Body of pancreas (tissue), 4 donors: ENCODE results near the gene EP300. TPM values are rescaled to one million over a fixed set of nuclear protein-coding genes. Genes with fewer than 3 reads are reported as not detected.

Experiments
- ATAC-seq: fragments of 150-250 bp; one replicate; pipeline ENCODE4 v1.9.1; 2016
- DNase-seq, 4 donors: peaks; one replicate each; pipeline ENCODE4 v3.0.0-alpha.2; 2019
- H3K27ac ChIP-seq, 4 donors: fragments of 200-600 bp; sonication (generic); 1 replicate in 3 of 4; 2 replicates in 1 of 4; pipeline versions ENCODE4 v1.5.1 to v1.6.1; 2016 to 2019; ENCODE audit warnings: mild to moderate bottlenecking in 1 of 4, mixed read lengths in 1 of 4, moderate library complexity in 1 of 4
- H3K27me3 ChIP-seq, 2 donors: fragments of 200-600 bp; sonication (generic); one replicate each; pipeline ENCODE4 v1.6.0; 2016; ENCODE audit warnings: mild to moderate bottlenecking in 1 of 2
- H3K36me3 ChIP-seq, 2 donors: fragments of 200-600 bp; sonication (generic); replicated peaks in 1 of 2; 2 replicates each; pipeline ENCODE4 v1.5.1; 2016; ENCODE audit warnings: low read depth in 2 of 2; ENCODE audit not compliant: insufficient read depth in 1 of 2
- H3K4me1 ChIP-seq: fragments of 200-600 bp; sonication (generic); one replicate; pipeline ENCODE4 v1.6.0; 2016
- H3K4me3 ChIP-seq, 2 donors: fragments of 200-600 bp; sonication (generic); 1 replicate in 1 of 2; 2 replicates in 1 of 2; pipeline ENCODE4 v1.5.1; 2016 to 2019
- H3K9me3 ChIP-seq, 3 donors: fragments of 200-600 bp; sonication (generic); 1 replicate in 2 of 3; 2 replicates in 1 of 3; pipeline ENCODE4 v1.5.1; 2016
- POLR2A ChIP-seq, 3 donors: fragments of 450-650 bp; IDR thresholded peaks; one replicate each; pipeline ENCODE4 v1.6.1; 2016; ENCODE audit warnings: antibody characterized with exemption in 3 of 3, mild to moderate bottlenecking in 2 of 3
- WGBS, 2 donors: methylation state at CpG; one replicate each; pipeline ENCODE4 v1.1.5; 2017; 5-methylcytosine and 5-hydroxymethylcytosine counted together
- intact Hi-C: fragments of 100-400 bp; cut with DNase I; formaldehyde crosslinking; loops from one replicate; pipeline ENCODE4 v1.15.1; 2023
- total RNA-seq, 2 donors: library from RNA; depleted of rRNA; stranded (reverse); fragments of >200 nt; gene quantifications; one replicate each; pipeline ENCODE4 v1.1.0, GENCODE V29; 2016
- TF ChIP-seq, protein P1 (sequence below), 7 experiments: fragments of 450-650 bp in 4 of 7; fragments of 200-600 bp in 3 of 7; sonication (generic) in 3 of 7; IDR thresholded peaks; one replicate each; pipeline ENCODE4 v1.5.1; 2016 to 2019; ENCODE audit warnings: antibody characterized with exemption in 7 of 7

The EP300 gene
- total RNA-seq, 2 donors from 2014 or later, result 35.0 to 68.2 TPM

DNA sequence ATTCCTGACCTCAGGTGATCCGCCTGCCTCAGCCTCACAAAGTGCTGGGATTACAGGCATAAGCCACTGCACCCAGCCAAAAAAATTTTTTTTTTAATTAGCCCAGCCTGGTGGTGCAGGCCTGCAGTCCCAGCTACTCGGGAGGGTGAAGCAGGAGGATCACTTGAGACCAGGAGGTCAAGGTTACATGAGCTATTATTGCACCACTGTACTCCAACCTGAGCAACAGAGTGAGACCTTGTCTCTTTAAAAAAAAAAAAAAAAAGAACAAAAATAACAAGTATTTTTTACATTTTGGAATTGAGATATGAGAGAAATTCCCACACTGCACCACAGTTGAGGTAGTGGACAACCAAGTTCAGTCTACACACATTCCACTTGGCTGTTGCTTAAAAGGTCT, 99.1 kb downstream of the EP300 start:
- no peaks in the 10 kb centered on the region for H3K36me3 ChIP-seq
- WGBS, 2 donors, result 11 to 62% methylated on average over 1 to 2 of the region's 2 CpGs
- intact Hi-C loops, result no loop called here
- ATAC-seq (no peak), DNase-seq (no peak)
- H3K4me1 ChIP-seq, result peaks cover under 1% of the 10 kb centered on the region
- H3K27me3 ChIP-seq, result no peaks in the 10 kb centered on the region
- H3K9me3 ChIP-seq, result no peaks in the 10 kb centered on the region
- no peak overlapping the region for H3K27ac ChIP-seq
- TF ChIP-seq, protein P1, sequence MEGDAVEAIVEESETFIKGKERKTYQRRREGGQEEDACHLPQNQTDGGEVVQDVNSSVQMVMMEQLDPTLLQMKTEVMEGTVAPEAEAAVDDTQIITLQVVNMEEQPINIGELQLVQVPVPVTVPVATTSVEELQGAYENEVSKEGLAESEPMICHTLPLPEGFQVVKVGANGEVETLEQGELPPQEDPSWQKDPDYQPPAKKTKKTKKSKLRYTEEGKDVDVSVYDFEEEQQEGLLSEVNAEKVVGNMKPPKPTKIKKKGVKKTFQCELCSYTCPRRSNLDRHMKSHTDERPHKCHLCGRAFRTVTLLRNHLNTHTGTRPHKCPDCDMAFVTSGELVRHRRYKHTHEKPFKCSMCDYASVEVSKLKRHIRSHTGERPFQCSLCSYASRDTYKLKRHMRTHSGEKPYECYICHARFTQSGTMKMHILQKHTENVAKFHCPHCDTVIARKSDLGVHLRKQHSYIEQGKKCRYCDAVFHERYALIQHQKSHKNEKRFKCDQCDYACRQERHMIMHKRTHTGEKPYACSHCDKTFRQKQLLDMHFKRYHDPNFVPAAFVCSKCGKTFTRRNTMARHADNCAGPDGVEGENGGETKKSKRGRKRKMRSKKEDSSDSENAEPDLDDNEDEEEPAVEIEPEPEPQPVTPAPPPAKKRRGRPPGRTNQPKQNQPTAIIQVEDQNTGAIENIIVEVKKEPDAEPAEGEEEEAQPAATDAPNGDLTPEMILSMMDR (IDR thresholded peaks at IDR 0.05), result no peak
- TF ChIP-seq POLR2A (IDR thresholded peaks at IDR 0.05), result no peak
- H3K4me3 ChIP-seq, result no peak overlapping the region

DNA sequence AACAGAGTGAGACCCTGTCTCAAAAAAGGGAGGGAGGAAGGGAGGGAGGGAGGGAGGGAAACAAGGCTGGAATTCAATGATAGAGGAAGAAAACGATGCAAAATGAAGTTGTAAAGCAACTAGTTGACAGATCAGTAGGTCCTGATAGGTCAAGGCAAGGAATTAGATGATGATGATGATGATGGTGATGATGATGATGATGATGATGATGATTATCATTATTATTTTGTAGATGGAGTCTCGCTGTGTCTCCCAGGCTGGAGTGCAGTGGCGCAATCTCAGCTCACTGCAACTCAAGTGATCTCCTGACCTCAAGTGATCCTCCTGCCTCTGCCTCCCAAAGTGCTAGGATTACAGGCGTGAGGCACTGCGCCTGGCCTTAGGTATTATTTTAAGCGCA, 101.4 kb downstream of the EP300 start:
- no peak for DNase-seq
- intact Hi-C loops, result no loop called here
- no peak for ATAC-seq
- no peaks in the 10 kb centered on the region for H3K27me3 ChIP-seq
- peaks cover 16% of the 10 kb centered on the region for H3K4me1 ChIP-seq
- WGBS, 2 donors, result 81 to 91% methylated on average over 4 to 6 of the region's 6 CpGs
- H3K27ac ChIP-seq, result no peak overlapping the region
- no peaks in the 10 kb centered on the region for H3K9me3 ChIP-seq
- H3K36me3 ChIP-seq, result no peaks in the 10 kb centered on the region
- TF ChIP-seq, protein P1 (IDR thresholded peaks at IDR 0.05), result no peak
- TF ChIP-seq POLR2A (IDR thresholded peaks at IDR 0.05), result no peak
- no peak overlapping the region for H3K4me3 ChIP-seq

DNA sequence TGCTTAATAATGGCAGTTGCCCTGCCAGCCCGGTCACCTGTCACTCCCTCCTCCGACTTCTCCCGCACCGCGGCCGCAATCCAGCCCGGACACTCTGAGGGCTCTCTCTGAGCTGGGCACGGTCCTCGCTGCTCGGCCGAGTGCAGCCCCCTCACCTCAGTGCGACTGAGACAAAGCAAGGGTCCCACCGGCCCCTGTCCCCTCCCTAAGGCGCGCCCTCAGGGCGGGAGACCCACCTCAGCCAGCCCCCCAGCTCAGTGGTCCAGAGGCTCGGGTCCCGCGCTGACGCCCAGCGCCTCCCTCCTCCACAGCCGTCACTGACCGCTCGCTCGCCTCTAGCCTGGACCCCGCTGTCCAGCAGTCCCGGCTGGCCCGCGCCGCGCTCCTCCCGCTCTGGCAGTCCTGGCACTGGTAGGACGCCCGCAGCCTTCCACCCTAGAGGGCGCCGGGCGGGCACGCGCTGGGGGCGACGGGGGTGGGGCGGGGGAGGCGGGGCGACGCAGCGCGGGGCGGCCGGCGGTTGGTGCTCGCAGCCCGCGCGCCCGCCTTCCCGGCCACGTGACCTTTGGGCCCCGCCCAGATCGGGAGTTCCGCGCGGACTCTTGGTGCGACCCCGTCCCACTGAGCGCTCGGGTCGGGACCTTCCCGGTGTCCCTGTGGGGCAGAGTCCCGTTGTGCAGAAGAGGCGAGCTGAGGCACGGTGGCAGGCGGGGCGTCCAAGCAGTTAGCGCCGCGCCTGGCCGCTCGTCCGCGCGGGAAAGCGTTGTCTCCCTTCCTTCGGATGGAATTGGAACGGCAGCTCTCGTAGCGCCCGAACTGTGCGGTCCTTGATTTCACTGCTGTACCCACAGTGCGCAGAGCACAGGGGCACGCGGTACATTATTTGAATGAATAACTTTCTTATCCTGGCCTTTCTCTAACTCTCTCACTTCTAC, 104.9 kb downstream of the EP300 start:
- intact Hi-C loops, result no loop called here
- ATAC-seq (peak; percentile 93), DNase-seq (peak; percentile 78 to 86 (median 79))
- peaks cover 16% of the 10 kb centered on the region for H3K4me1 ChIP-seq
- H3K36me3 ChIP-seq, result no peaks in the 10 kb centered on the region
- H3K27ac ChIP-seq, result peak overlapping the region in 3 of 4 donors; percentile 5 to 35 (median 34)
- TF ChIP-seq, protein P1 (IDR thresholded peaks at IDR 0.05), result peak in 2 of 7 experiments; percentile 16 to 43
- peak in 2 of 3 donors; percentile 23 to 24 for TF ChIP-seq POLR2A (IDR thresholded peaks at IDR 0.05)
- peak overlapping the region; percentile 31 to 79 for H3K4me3 ChIP-seq
- H3K27me3 ChIP-seq, result no peaks in the 10 kb centered on the region
- H3K9me3 ChIP-seq, result no peaks in the 10 kb centered on the region
- 0 to 3% methylated on average over 5 to 79 of the region's 91 CpGs for WGBS, 2 donors

DNA sequence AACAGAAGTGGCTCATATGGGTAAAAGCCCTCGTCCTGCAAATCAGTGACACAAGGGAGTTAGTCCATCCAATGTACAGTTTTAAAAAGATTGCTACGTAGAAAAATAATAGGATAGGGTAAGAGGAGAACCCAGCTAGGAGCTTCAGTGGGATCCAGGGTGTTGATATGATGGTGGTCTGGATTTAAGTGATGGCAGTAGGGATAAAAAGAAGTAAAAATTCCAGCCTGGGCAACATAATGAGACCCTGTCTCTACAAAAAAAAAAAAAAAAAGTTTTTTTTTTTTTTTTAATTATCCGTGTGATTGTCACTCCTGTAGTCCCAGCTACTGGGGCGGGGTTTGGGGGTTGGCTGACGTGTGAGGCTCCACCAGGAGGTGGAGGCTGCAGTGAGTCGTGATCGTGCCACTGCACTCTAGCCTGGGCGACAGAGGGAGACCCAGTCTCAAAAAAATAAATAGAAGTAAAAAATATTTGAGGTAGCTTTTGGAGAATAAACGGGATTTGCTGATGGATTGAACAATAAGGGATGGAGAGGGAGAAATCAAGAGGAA, 105.7 kb downstream of the EP300 start:
- 1% methylated on average over 9 of the region's 9 CpGs for WGBS, 2 donors
- intact Hi-C loops, result no loop called here
- H3K27me3 ChIP-seq, result no peaks in the 10 kb centered on the region
- H3K4me3 ChIP-seq, result peak overlapping the region; percentile 24 to 79
- TF ChIP-seq, protein P1 (IDR thresholded peaks at IDR 0.05), result peak in 1 of 7 experiments; percentile 9
- TF ChIP-seq POLR2A (IDR thresholded peaks at IDR 0.05), result no peak
- no peaks in the 10 kb centered on the region for H3K36me3 ChIP-seq
- ATAC-seq (peak; percentile 30), DNase-seq (peak; percentile 32 to 63 (median 42))
- peaks cover 16% of the 10 kb centered on the region for H3K4me1 ChIP-seq
- H3K9me3 ChIP-seq, result no peaks in the 10 kb centered on the region
- H3K27ac ChIP-seq, result peak overlapping the region in 2 of 4 donors; percentile 34 to 35
